Measurements from ENCODE around the gene ROR2. TPM values are rescaled to one million over a fixed set of nuclear protein-coding genes. Genes with fewer than 3 reads are reported as not detected.
A peak's percentile ranks its signal among the peaks of the same experiment; 100 is the strongest.

The ROR2 gene
- total RNA-seq, 1 experiment from 2014 or later, result 2.9 TPM

GRCh38 chr9:91818647-91819403 is 131.2 kb downstream of the ROR2 start:
- DNase-seq (ENCODE audit: low read depth), result no peak

GRCh38 chr9:91818225-91818585 is 131.8 kb downstream of the ROR2 start:
- no peak for DNase-seq (ENCODE audit: low read depth)

DNA sequence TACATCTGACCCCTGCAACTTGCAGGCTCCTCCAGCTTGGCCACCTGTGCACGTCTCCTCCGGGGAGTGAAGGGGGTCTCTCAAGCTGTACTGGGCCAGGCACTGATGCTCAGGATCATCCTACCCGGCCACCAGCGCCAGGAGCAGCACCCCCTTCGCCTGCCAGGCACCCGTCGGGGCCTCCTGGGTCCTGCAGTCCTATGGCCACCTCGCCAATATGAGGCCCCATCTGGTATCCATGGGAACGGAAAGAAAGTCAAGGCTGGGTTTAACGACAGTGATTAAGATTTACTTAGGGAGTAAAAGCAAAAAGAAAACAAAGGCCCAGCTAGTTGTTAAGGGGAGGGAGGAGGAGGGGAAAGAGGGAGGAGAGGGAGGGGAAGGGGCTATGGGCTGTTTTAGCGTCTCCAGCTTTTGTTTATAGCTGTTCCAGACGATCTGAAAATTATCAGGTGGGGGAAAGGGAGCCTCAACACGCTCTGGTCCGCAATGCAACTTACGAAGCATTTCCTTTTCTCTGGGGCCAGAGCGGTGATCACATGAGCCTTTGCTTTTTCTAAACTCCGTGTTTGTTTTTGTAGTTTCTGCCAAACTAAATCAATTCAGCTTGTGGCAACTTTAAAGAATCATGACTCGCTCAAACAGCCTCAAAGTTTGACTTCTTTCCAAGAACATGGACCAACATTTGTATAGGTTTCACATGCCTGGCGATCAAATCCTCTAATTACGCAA is 132.4 kb downstream of the ROR2 start:
- DNase-seq (ENCODE audit: low read depth), result peak; percentile 63

GRCh38 chr9:91817106-91817492 is 132.9 kb downstream of the ROR2 start:
- DNase-seq (ENCODE audit: low read depth), result no peak

DNA sequence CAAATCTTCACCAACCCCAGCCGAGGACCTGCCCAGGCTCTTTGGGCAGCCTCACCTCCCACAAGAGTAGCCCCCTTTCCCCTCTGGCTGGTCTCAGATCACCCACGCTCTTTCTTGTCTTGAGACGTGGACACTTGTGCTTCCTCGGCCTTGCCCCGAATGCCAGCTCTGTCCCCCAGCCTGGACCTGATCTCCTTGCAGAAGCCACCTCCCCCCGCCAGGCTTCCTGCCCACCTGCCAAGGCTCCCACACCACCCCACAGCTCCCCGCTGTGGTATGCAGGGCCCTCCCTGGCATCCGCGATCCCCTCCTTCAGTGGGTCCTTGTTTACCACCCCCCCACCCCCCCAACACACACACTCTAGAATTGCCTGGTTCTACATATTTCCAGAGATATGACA is 133.7 kb downstream of the ROR2 start:
- no peak for DNase-seq (ENCODE audit: low read depth)

- no peak for DNase-seq (ENCODE audit: low read depth)
Measured at GRCh38 chr9:91815896-91816295, 134.1 kb downstream of the ROR2 start.

DNA sequence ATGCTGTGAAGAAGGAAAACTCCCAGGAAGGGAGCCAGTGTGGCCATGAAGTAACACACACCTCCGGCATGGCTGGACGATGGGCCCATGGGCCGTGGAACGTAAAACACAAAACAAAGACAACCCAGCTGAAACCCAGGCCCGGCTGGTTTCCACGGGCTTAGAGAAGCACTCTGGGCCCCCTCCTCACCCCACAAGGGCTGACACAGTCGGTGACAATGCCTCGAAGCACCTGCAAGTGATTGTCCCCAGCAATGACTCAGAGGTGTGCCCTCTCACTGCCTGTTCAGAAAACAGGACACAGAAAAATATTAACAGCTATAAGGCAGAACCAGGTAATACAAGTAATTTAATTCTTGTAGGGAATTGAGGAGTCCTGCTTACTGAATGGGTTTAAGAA is 135.3 kb downstream of the ROR2 start:
- no peak for DNase-seq (ENCODE audit: low read depth)

DNA sequence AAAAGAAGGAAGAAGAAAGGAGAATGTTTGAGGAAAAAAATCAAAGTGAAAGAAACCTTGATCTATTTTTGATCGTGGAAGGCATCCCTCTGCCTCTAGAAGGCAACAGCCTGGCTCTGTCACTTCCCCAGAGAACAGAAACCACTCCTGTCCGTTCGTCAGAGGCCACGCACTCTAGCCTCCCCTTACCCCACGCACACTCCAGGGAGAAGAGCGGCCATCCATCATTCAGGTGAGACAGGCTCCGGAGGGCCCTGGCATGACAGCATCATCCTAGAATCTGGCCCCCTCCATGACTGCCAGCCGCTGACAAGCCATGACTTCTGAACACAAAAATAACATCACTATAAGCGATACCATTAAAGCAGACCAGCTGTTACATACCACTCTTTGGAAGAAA is 135.8 kb downstream of the ROR2 start:
- DNase-seq (ENCODE audit: low read depth), result no peak

DNA sequence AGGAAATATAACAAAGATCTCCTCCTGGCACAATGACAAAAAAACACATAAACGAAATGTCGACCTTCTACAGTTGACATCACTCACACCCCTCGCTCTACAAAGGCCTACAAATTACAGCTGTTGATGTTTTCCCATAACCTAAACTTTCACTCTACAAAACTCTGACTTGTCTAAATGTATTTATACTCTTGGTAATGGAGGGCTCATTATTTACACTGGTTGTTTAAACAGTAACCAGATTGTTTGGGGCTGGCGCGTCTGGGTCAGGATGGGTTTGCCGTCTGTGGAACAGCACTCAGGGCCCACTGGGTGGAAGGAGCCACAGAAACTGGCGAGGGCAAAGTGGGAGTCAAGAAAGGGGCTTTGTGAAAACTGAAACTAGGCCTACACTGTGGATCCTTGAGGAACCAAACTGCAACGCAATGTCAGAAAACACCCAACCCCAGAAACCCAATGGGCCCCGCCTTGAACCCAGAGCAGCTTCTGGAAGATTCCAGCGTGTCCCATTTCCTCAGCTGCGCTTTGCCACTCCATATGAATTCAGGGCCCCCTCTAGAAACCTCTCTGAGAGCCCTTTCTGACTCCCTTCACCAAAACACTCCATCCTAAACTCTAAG is 136.7 kb downstream of the ROR2 start:
- DNase-seq (ENCODE audit: low read depth), result no peak

DNA sequence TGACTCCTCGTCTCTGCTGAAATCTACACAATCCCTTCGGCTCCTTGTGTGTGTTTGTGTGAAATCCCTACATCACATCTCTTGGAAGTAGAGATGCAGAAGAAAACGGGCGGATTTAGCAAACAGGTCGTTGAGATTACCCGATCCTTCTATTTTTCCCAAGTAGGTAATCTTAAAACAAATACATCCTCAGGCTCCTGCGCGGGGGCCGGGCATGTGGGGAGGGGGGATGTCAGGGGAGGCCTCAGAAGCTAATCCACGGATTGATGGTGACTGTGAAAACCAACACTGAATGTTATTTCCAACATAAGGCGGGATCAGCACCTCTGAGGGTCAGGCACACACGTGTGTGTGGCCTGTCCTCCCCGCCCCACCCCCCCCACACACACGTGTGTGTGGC is 137.8 kb downstream of the ROR2 start:
- no peak for DNase-seq (ENCODE audit: low read depth)

DNA sequence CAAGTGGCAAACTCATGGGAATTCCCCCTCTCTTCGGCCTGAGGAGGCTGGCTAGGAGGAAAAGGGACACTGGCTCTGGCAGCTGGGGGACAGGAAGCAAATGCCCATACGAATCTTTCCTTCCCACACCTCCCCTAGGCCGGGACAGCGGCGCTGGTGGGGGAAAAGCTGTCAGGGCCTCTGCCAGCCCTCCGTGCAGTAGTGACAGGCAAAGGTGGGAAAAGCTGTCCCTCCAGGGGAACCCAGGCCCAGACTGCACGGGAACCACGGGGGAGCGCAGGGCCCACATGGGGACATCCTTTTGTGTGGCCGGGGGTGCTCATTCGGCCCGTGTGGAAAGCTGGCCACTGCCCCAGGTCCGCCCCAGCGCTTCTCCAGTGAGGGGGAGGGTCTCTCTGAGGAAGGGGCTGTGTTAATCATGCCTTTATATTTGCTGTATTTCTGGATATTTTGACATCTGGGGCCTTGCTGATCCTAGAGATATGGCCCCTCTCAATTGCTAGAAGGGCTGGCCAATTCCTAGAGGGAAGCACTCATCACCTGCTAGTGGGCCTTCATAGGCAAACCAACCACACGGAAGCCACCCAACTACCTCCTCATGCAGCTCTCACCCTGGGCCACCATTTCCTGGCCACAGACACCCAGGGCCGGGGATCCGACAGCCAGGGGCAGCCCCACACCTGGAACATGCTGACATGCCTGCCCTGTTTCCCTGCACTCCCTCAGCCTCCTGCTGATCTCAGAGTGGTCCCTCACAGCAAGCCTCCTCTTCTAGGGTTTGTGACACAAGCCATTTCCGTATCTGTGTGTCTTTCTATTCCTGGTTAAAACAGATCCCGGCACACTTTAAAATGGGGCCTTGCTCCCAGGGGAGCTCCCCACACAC is 138.8 kb downstream of the ROR2 start:
- DNase-seq (ENCODE audit: low read depth), result no peak

- DNase-seq (ENCODE audit: low read depth), result no peak
Measured at GRCh38 chr9:91810286-91810905, 139.6 kb downstream of the ROR2 start.

DNA sequence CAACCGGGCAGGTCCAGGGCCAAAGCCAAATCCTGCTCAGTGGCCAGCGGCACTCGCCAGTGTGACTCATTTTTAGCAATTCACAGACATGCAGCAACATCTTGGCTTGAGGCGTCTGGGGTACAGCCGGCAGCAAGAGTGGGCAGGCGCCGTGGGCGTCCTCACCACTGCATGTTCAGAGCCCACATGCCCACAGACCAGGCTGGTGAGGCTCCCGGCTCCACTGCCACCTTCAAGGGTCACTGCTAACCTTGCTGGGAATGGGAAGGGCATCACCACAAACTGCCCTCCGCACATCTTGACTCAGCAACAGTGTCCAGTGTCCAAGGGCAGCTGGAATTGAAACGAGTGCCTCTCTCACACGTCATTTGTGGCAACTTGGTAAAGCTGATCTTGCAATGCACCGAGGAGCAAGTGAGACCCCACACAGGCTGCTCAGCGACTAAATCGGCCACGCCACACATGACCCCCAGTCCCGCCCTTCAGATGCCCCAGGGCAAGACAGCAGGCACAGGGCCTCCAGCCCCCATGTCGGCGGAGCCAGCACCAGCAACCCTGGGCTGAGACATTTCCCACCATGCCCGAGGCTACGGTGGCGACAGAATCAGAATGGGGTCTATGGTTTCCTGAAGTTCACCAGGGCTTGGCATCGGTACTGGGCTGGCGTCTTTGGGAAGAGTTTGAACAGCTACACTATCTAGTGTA is 140.3 kb downstream of the ROR2 start:
- DNase-seq (ENCODE audit: low read depth), result peak; percentile 75

DNA sequence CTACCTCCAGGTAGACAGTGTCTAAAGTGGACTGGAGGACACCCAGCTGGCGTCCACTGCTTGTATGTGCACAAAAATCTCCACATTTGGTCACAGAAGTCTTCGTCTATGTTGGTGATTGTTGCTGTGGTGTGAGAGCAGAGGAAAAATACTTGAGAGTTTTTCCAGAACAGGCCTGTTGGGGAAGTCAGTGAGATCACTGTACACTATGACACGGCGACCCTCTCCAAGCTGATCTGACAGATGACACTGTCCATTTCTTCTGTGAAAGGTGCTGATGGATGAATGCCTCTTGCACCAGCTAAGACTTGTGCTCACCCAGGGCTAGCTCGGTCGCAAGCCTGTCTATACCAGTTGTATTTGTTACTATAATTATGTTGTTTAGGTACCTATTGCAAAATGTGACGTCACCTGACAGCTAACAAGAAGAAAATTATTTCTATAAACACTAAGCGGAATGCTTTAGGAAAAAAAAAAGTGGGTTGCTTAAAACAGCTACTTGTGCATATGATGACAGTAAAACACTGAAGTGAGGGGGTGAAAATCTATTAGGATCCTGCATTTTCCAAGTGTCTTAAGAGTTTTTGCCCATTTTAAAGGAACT is 142.3 kb downstream of the ROR2 start:
- no peak for DNase-seq (ENCODE audit: low read depth)

DNA sequence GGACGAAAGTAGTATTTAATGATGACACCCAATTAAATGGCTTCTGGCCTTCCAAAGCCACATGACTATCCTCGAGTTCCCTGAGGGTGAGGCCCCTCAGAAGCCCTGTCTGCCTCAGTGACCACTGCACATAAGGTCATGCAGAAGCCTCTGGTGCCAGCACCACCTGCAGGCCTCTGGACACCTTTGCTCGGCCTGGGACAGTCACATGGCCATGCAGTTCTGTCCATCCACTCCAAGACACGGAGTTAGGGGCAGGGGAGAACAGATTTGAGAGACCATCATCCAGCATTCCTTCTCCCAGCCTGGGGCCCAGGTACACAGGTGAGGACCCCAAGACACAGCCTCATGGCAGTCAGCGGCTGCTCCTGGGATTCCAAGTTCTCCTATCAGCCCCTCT is 145.0 kb downstream of the ROR2 start:
- DNase-seq (ENCODE audit: low read depth), result no peak

- DNase-seq (ENCODE audit: low read depth), result no peak
Measured at GRCh38 chr9:91803970-91804752, 145.9 kb downstream of the ROR2 start.

DNA sequence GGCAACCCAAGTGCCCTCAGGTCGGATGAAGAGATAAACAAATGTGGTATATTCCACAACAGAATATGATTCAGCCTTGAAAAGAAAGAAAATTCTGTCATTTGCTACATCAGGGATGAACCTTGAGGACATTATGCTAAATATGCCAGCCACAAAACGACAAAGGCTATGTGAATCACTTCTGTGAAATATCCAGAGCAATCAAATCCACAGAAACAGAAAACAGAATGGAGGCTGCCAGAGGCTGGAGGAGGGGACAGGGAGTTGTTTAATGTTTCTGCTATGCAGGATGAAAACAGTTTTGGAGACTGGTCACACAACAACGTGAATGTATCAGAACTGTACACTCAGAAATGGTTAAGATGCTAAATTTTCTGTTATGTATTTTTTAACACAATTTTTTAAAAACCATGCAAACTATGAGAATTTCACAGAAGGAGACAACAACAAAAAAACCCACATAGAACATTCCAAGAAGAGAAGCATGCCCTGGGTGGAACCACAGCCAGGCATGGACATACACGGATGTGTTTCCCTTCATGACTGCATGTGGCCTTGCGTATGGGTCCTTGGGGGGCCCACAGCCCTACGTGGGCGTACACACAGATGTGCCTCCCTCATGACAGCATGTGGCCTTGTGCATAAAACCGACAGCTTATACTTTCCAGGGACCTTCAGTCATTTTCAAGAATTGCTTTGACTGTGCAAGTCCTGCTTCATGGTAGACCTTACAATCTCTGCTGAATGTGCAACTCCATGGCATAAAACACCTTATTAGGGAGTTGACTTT is 146.7 kb downstream of the ROR2 start:
- DNase-seq (ENCODE audit: low read depth), result peak; percentile 86

- peak; percentile 60 for DNase-seq (ENCODE audit: low read depth)
Measured at GRCh38 chr9:91802391-91802790, 147.6 kb downstream of the ROR2 start.

- no peak for DNase-seq (ENCODE audit: low read depth)
Measured at GRCh38 chr9:91800473-91801030, 149.5 kb downstream of the ROR2 start.

Measured in M059J (cell line).